ENCODE data around the gene RNF19B.

- TF ChIP-seq CREB3 (CRISPR knock-in tag; IDR thresholded peaks at IDR 0.05) (no peak), SMAD3 (CRISPR knock-in tag; IDR thresholded peaks at IDR 0.05) (no peak), ZNF75D (CRISPR knock-in tag; IDR thresholded peaks at IDR 0.05; ENCODE audit: borderline replicate concordance) (no peak), HNRNPK (IDR thresholded peaks at IDR 0.05; ENCODE audit: low read depth, low read length, poor library complexity, severe bottlenecking) (no peak), CTCF (CRISPR knock-in tag; IDR thresholded peaks at IDR 0.05) (no peak)
Measured at GRCh38 chr1:32944180-32944579, 20.4 kb downstream of the RNF19B start.
